AG09319 (cell line): ENCODE data around the gene CRIP1.

ENCODE experiments used
- DNase-seq: peaks from one replicate; pipeline ENCODE4 v3.0.0-alpha.2; 2010; ENCODE audit warnings: low read depth; ENCODE audit errors: extremely low read depth
- CTCF ChIP-seq: IDR thresholded peaks from 2 replicates; pipeline ENCODE4 v1.5.1; 2011; ENCODE audit warnings: low read depth, mild to moderate bottlenecking, inconsistent platforms, low read length, moderate library complexity

CRIP1 gene

GRCh38 chr14:105503935-105504692 is 17.4 kb downstream of the CRIP1 start:
- no peak for TF ChIP-seq CTCF
- DNase-seq: no peak

GRCh38 chr14:105505101-105505500 is 18.4 kb downstream of the CRIP1 start:
- DNase-seq: no peak
- TF ChIP-seq CTCF: no peak

- DNase-seq: no peak
These were observed 20.6 kb downstream of the CRIP1 start for GRCh38 chr14:105507247-105507646.

GRCh38 chr14:105508069-105508468 is 21.4 kb downstream of the CRIP1 start:
- DNase-seq: no peak
- TF ChIP-seq CTCF: no peak

More at GRCh38 chr14:105507247-105507646, 20.6 kb downstream of the CRIP1 start:
- TF ChIP-seq CTCF: no peak

- TF ChIP-seq CTCF: no peak
- DNase-seq: no peak
These were observed 21.9 kb downstream of the CRIP1 start for GRCh38 chr14:105508601-105509000.

- no peak for DNase-seq
- TF ChIP-seq CTCF: no peak
These were observed 30.4 kb downstream of the CRIP1 start for GRCh38 chr14:105517096-105517495.

- no peak for DNase-seq
- TF ChIP-seq CTCF: no peak
These were observed 33.4 kb downstream of the CRIP1 start for GRCh38 chr14:105519946-105520698.
